HG03469 (cell line): ENCODE measurements around the gene GRB10.

Source experiments
- ATAC-seq: cut with Tn5 transposase; IDR thresholded peaks from one replicate; pipeline ENCODE4 v1.9.1; 2021; ENCODE audit warnings: mild to moderate bottlenecking, moderate library complexity, moderate number of reproducible peaks; ENCODE audit not compliant: unreplicated experiment

The GRB10 gene

GRCh38 chr7:50723173-50723572 lies 59.5 kb downstream of the GRB10 start:
- ATAC-seq: no peak

- ATAC-seq: no peak
These were observed 60.9 kb downstream of the GRB10 start for GRCh38 chr7:50721661-50722259.

GRCh38 chr7:50721160-50721559 lies 61.5 kb downstream of the GRB10 start:
- no peak for ATAC-seq

- ATAC-seq: no peak
These were observed 62.4 kb downstream of the GRB10 start for GRCh38 chr7:50720295-50720694.

- no peak for ATAC-seq
These were observed 63.8 kb downstream of the GRB10 start for GRCh38 chr7:50718876-50719275.

GRCh38 chr7:50718311-50718710 lies 64.4 kb downstream of the GRB10 start:
- no peak for ATAC-seq

- no peak for ATAC-seq
These were observed 65.5 kb downstream of the GRB10 start for GRCh38 chr7:50717181-50717580.

- ATAC-seq: no peak
These were observed 67.8 kb downstream of the GRB10 start for GRCh38 chr7:50714857-50715256.

GRCh38 chr7:50713123-50713965 lies 69.4 kb downstream of the GRB10 start:
- no peak for ATAC-seq

- ATAC-seq: no peak
These were observed 70.2 kb downstream of the GRB10 start for GRCh38 chr7:50712252-50713122.

- no peak for ATAC-seq
These were observed 71.2 kb downstream of the GRB10 start for GRCh38 chr7:50711271-50712175.

GRCh38 chr7:50710441-50711154 lies 72.1 kb downstream of the GRB10 start:
- no peak for ATAC-seq

GRCh38 chr7:50709151-50709550 lies 73.5 kb downstream of the GRB10 start:
- no peak for ATAC-seq

- ATAC-seq: no peak
These were observed 75.3 kb downstream of the GRB10 start for GRCh38 chr7:50707236-50708006.

- ATAC-seq: no peak
These were observed 76.2 kb downstream of the GRB10 start for GRCh38 chr7:50706469-50706937.

GRCh38 chr7:50704844-50705243 lies 77.9 kb downstream of the GRB10 start:
- ATAC-seq: no peak

GRCh38 chr7:50703654-50704053 lies 79.0 kb downstream of the GRB10 start:
- no peak for ATAC-seq

GRCh38 chr7:50699143-50699542 lies 83.6 kb downstream of the GRB10 start:
- no peak for ATAC-seq

- no peak for ATAC-seq
These were observed 84.9 kb downstream of the GRB10 start for GRCh38 chr7:50697748-50698147.
